Ecto neural progenitor cell (in vitro differentiated cells): ENCODE data around the gene ZFP90.
A peak's percentile ranks its signal among the peaks of the same experiment; 100 is the strongest.

Experiments
- DNase-seq: peaks from one replicate; pipeline ENCODE4 v3.0.0-alpha.2; 2018; ENCODE audit warnings: low spot score

The ZFP90 gene

GRCh38 chr16:68590201-68590994, 51.3 kb downstream of the ZFP90 start:
- DNase-seq, result peak; percentile 83

GRCh38 chr16:68592466-68593337, 53.6 kb downstream of the ZFP90 start:
- DNase-seq, result no peak

- DNase-seq, result no peak
Measured at GRCh38 chr16:68596266-68596665, 57.2 kb downstream of the ZFP90 start.

GRCh38 chr16:68599586-68599985, 60.5 kb downstream of the ZFP90 start:
- no peak for DNase-seq

DNA sequence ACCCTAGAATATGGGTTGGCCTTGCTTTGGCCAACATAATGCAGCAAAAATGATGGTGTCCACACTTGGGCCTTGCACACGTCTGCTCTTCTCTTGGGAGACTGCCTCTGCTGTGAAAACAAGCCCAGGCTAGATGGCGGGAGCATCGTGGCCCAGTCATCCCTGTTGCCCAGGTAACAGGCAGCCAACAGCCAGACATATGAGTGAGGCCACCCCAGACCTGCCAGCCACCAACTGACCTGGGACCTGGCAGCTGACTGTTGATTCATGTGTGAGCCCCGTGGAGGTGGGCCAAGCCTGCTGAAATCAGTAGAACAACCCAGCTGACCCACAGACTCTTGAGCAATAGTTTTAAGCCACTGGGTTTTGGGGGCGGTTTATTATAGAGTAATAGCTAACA, 66.7 kb downstream of the ZFP90 start:
- no peak for DNase-seq

GRCh38 chr16:68607443-68607842, 68.4 kb downstream of the ZFP90 start:
- no peak for DNase-seq

DNA sequence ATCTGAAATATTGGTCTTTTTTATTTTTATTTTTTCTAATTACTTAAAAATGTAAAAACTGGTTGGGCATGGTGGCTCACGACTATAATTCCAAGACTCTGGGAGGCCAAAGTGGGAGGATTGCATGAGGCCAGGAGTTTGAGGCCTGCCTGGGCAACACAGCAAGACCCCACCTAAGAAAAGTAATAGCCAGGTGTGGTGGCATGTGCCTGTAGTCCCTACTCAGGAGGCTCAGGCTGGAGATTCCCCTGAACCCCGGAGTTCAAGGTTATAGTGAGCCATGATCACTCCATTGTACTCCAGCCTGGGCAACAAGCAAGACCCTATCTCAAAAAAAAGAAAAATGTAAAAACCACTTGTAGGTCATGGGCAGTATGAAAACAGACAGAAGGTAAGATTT, 69.2 kb downstream of the ZFP90 start:
- no peak for DNase-seq

GRCh38 chr16:68612996-68613395, 73.9 kb downstream of the ZFP90 start:
- DNase-seq, result no peak

DNA sequence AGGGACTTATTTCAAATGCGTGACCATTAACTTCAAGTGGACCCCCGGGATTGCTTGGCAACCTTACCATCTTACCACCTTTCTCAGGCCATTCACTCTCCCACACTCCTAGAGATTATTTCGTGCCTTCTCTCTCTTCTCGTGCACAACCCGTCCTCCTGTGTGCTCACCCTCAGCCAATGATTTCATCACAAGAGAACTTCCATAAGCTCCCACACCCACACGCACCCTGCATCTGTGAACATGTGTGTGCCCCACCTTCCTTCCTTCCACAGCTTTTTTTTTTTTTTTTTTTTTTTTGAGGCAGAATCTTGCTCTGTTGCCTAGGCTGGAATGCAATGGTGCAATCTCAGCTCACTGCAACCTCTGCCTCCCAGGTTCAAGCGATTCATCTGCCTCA, 78.6 kb downstream of the ZFP90 start:
- no peak for DNase-seq
